Upper lobe of left lung (tissue), 6 donors: ENCODE measurements around the gene PHF1. TPM values are rescaled to one million over a fixed set of nuclear protein-coding genes. Genes with fewer than 3 reads are reported as not detected.

Experiments used
- ATAC-seq, 2 donors: fragments of 200-7000 bp; cut with Tn5 transposase; one replicate each; pipeline ENCODE4 v1.9.1; 2022; ENCODE audit warnings: mild to moderate bottlenecking in 2 of 2, moderate library complexity in 2 of 2; ENCODE audit not compliant: low FRiP score in 2 of 2
- DNase-seq, 2 donors: peaks; one replicate each; pipeline ENCODE4 v3.0.0-alpha.2; 2019 to 2020
- H3K27ac ChIP-seq, 4 donors: fragments of 200-600 bp; sonication (generic); one replicate each; pipeline ENCODE4 v1.5.1; 2016 to 2019
- H3K27me3 ChIP-seq, 4 donors: fragments of 200-600 bp; sonication (generic); one replicate each; pipeline ENCODE4 v1.5.1; 2017 to 2019
- H3K36me3 ChIP-seq, 4 donors: fragments of 200-600 bp; sonication (generic); one replicate each; pipeline ENCODE4 v1.5.1; 2016 to 2019
- H3K4me1 ChIP-seq, 4 donors: fragments of 200-600 bp; sonication (generic); one replicate each; pipeline ENCODE4 v1.5.1; 2018 to 2019
- H3K4me3 ChIP-seq, 4 donors: fragments of 200-600 bp; sonication (generic); one replicate each; pipeline ENCODE4 v1.5.1; 2017 to 2019; ENCODE audit warnings: mild to moderate bottlenecking in 2 of 4, moderate library complexity in 1 of 4
- H3K9me3 ChIP-seq, 4 donors: fragments of 200-600 bp; sonication (generic); one replicate each; pipeline ENCODE4 v1.5.1; 2018 to 2019
- EP300 ChIP-seq, 4 donors: sonication (generic); formaldehyde crosslinking; IDR thresholded peaks; one replicate each; pipeline ENCODE4 v1.5.1; 2017; ENCODE audit warnings: antibody characterized with exemption in 4 of 4, control low read depth in 2 of 4
- POLR2A ChIP-seq, 4 donors: fragments of 450-650 bp; IDR thresholded peaks; one replicate each; pipeline ENCODE4 v1.5.1; 2016 to 2017; ENCODE audit warnings: antibody characterized with exemption in 4 of 4, mild to moderate bottlenecking in 2 of 4
- POLR2AphosphoS5 ChIP-seq, 2 donors: sonication (generic); formaldehyde crosslinking; IDR thresholded peaks; one replicate each; pipeline ENCODE4 v1.5.1; 2017; ENCODE audit warnings: antibody characterized with exemption in 2 of 2
- WGBS, 2 donors: methylation state at CpG; one replicate each; pipeline ENCODE4 v1.1.5; 2017 to 2018; 5-methylcytosine and 5-hydroxymethylcytosine counted together
- total RNA-seq, 6 donors: library from RNA; depleted of rRNA in 4 of 6; stranded (reverse); fragments of >200 nt in 4 of 6; gene quantifications; one replicate each; pipeline versions ENCODE4 v1.1.0 to v1.2.1, GENCODE V29; 2016 to 2021
- TF ChIP-seq, protein P1 (sequence below), 6 experiments: fragments of 450-650 bp in 4 of 6; fragments of 200-600 bp in 2 of 6; sonication (generic) in 2 of 6; IDR thresholded peaks; one replicate each; pipeline ENCODE4 v1.5.1; 2016 to 2019; ENCODE audit warnings: antibody characterized with exemption in 6 of 6
- donor health status: DM: no; HTN: no; CAD: no; lungs with moderate emphysema.
- donor health status: DM: no; HTN: yes; CAD: no; lungs with severe emphysema.

Gene PHF1
- total RNA-seq, 6 donors from 2014 or later, result 61.7 to 150 (median 65.5) TPM

DNA sequence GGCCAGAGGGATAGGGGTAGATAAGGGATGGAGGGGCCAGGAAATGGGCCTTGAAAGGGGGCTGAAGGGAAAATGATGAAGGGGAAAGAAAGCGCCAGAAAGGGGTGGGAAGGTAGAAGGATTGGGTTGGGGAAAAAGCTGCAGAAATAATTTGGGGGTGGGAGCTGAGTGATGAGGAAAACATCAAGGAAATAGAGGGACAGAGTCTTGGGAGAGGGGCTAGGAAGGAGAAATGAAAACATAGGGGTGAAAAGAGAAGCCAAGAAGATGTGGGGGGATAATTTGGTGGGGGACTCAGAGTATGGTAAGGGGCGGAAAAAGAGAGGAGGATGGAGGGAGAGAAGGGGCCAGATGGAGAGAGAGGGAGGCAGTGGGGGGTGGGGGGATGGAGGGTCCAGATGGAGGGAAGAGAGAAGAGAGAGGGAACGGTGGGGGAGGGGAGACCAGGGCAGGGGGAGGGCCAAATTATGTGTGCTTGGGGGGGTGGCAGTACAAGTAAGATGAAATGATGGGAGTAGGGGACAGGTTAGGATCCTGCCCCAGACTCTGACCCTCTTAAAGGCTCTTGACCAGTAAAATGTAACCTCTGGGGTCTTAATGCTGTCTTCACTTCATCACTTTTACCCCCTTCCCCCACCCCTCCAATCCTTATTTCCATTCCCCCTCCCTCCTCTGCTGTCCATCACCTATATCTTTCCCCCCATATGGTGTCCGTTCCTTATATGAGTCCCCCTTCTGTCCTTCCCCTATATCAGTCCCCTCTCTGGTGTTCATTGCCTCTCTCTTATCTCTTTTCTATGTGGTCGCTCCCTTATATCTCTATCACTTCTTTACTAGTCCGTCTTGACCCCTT, 9.9 kb downstream of the PHF1 start:
- Histone ChIP-seq H3K27me3 (no peaks in the 10 kb centered on the region), H3K36me3 (peaks cover 0 to 7% (median 5%) of the 10 kb centered on the region in 4 donors), H3K4me3 (peak overlapping the region in 3 of 4 donors; percentile 24 to 31 (median 31)), H3K9me3 (no peaks in the 10 kb centered on the region), H3K4me1 (peaks cover 34 to 47% (median 40%) of the 10 kb centered on the region in 4 donors), H3K27ac (peak overlapping the region in 3 of 4 donors; percentile 48 to 96 (median 67))
- no peak for DNase-seq
- TF ChIP-seq POLR2A (IDR thresholded peaks at IDR 0.05) (no peak), POLR2AphosphoS5 (IDR thresholded peaks at IDR 0.05) (no peak), EP300 (IDR thresholded peaks at IDR 0.05) (no peak)
- TF ChIP-seq, protein P1, sequence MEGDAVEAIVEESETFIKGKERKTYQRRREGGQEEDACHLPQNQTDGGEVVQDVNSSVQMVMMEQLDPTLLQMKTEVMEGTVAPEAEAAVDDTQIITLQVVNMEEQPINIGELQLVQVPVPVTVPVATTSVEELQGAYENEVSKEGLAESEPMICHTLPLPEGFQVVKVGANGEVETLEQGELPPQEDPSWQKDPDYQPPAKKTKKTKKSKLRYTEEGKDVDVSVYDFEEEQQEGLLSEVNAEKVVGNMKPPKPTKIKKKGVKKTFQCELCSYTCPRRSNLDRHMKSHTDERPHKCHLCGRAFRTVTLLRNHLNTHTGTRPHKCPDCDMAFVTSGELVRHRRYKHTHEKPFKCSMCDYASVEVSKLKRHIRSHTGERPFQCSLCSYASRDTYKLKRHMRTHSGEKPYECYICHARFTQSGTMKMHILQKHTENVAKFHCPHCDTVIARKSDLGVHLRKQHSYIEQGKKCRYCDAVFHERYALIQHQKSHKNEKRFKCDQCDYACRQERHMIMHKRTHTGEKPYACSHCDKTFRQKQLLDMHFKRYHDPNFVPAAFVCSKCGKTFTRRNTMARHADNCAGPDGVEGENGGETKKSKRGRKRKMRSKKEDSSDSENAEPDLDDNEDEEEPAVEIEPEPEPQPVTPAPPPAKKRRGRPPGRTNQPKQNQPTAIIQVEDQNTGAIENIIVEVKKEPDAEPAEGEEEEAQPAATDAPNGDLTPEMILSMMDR (IDR thresholded peaks at IDR 0.05), result no peak
- WGBS, 2 donors, result 62 to 79% methylated on average over 6 of the region's 6 CpGs
- no peak for ATAC-seq

DNA sequence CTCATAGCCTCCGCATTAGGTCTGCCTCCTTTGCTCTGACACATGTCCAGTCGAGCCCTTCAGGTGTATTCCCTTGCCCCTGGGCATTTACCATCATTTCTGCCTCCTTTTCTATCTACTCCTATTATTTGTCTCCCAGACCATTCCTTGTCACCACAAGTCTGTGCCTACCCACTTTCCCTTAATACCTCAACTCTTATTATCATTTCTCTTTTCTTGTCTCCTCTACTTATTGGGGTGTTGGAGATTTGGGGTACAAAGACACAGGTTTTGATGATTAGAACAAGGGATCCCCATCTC, 10.5 kb downstream of the PHF1 start:
- Histone ChIP-seq H3K9me3 (no peaks in the 10 kb centered on the region), H3K36me3 (peaks cover 0 to 4% (median under 1%) of the 10 kb centered on the region in 4 donors), H3K27ac (no peak overlapping the region), H3K4me3 (no peak overlapping the region), H3K27me3 (no peaks in the 10 kb centered on the region), H3K4me1 (peaks cover 30 to 42% (median 37%) of the 10 kb centered on the region in 4 donors)
- ATAC-seq (no peak), DNase-seq (no peak)
- TF ChIP-seq POLR2AphosphoS5 (IDR thresholded peaks at IDR 0.05) (no peak), POLR2A (IDR thresholded peaks at IDR 0.05) (no peak), EP300 (IDR thresholded peaks at IDR 0.05) (no peak)
- TF ChIP-seq, protein P1 (IDR thresholded peaks at IDR 0.05), result no peak
- WGBS, 2 donors, result 90 to 96% methylated on average over 2 of the region's 2 CpGs

DNA sequence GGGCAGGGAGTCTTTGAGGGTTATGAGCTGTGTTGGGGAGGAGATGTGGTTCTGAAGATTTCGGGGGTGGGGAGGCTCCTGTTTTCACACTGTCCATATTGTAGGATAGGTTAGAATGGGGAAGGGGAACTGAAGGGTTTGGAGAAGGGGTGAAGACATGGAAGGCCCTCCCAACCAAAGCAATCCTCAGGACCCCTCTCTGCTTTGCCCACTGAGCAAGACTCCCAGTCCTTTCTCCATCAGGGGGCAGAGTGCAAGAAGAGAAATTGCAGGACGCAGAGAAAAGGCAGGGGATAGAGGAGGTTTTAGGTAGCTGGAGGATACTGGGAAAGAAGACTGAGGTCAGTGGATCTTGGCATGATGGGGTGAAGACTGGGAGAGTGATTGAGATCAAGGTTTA, 13.0 kb downstream of the PHF1 start:
- no peak for ATAC-seq
- no peaks in the 10 kb centered on the region for H3K9me3 ChIP-seq
- H3K4me3 ChIP-seq, result no peak overlapping the region
- H3K4me1 ChIP-seq, result peaks cover 32 to 45% (median 39%) of the 10 kb centered on the region in 4 donors
- 96 to 100% methylated on average over 2 of the region's 2 CpGs for WGBS, 2 donors
- no peak for DNase-seq
- no peak for TF ChIP-seq POLR2A (IDR thresholded peaks at IDR 0.05)
- TF ChIP-seq, protein P1 (IDR thresholded peaks at IDR 0.05), result no peak
- no peak for TF ChIP-seq POLR2AphosphoS5 (IDR thresholded peaks at IDR 0.05)
- TF ChIP-seq EP300 (IDR thresholded peaks at IDR 0.05), result no peak
- H3K27ac ChIP-seq, result no peak overlapping the region
- H3K36me3 ChIP-seq, result no peaks in the 10 kb centered on the region
- H3K27me3 ChIP-seq, result no peaks in the 10 kb centered on the region

DNA sequence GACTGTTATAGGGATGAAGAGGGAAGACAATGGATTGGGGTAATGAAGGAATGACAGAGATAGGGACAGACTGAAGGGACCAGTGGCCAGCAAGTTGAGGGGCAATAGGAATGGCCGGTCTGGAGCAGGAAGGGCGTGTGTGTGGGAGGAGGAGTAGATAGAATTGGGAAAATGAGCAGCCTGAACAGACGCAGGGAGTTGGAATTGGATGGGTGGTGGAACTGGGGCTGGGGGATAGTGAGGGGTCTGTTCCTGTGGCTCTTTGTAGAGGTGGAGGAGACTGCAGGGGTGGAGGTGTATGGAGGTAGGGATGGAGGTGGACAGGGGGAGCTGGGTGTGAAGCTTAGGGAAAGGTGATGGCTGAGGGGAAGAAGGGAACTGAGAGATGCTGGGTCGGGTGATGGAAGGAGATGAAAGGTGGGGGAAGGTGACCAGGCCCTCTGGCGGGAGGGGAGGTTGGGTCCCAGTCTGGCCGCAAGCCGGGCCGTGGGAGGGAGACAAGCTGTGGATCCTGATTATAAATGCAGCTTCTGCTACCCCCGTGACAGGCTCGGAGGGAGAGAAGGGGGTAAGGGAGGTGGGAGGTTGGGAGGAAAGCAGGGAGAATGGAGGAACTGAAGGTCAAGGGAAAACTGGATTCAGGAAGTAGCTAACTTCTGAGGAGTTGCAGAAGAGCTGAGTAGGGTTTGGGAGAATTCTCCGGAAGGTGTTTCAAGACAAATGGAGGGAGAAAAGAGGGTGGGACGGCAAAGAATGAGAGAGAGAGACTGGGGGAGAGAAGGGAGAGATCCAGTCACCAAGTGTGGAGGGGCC, 14.2 kb downstream of the PHF1 start:
- peak in 1 of 2 donors; percentile 65 for DNase-seq
- H3K27me3 ChIP-seq, result no peaks in the 10 kb centered on the region
- WGBS, 2 donors, result 14 to 16% methylated on average over 12 of the region's 12 CpGs

More for the DNA sequence above, 14.2 kb downstream of the PHF1 start:
- peaks cover 33 to 49% (median 41%) of the 10 kb centered on the region in 4 donors for H3K4me1 ChIP-seq
- TF ChIP-seq POLR2A (IDR thresholded peaks at IDR 0.05) (peak in 1 of 4 donors; percentile 33), EP300 (IDR thresholded peaks at IDR 0.05) (no peak), POLR2AphosphoS5 (IDR thresholded peaks at IDR 0.05) (no peak)
- TF ChIP-seq, protein P1 (IDR thresholded peaks at IDR 0.05), result no peak
- no peaks in the 10 kb centered on the region for H3K36me3 ChIP-seq
- no peak for ATAC-seq
- peak overlapping the region; percentile 84 to 97 (median 94) for H3K27ac ChIP-seq
- H3K9me3 ChIP-seq, result no peaks in the 10 kb centered on the region
- H3K4me3 ChIP-seq, result peak overlapping the region; percentile 9 to 69 (median 60)
